ENCODE data around the gene LRRC47. TPM values are rescaled to one million over a fixed set of nuclear protein-coding genes. Genes with fewer than 3 reads are reported as not detected.

LRRC47 gene
- total RNA-seq: 32.1 TPM

GRCh38 chr1:3796215-3797061, at the start of gene LRRC47:
Gene LRRC47, minus strand, starts transcription at chr1:3796498. Its CDS starts 22 bp downstream, at chr1:3796476.

GRCh38 chr1:3772715-3773571, 23.4 kb downstream of the LRRC47 start, which contains the start of gene SMIM1:
Gene SMIM1, plus strand, starts transcription at chr1:3772749. Its CDS starts 2,625 bp downstream, at chr1:3775374.

GRCh38 chr1:3752400-3752945, 43.8 kb downstream of the LRRC47 start, which contains the start of gene CCDC27:
Gene CCDC27, plus strand, starts transcription at chr1:3752450. Its CDS starts 32 bp downstream, at chr1:3752482.

Small RNAs within 50 kb of the gene (small RNA-seq; reads per million reads assigned to genes)
- gene RF02197: not detected
- not detected for gene RN7SL574P

Other genes with a start within 250 kb of the LRRC47 start
- gene MEGF6, start 185.0 kb downstream of the LRRC47 start, total RNA-seq: 5.8 TPM
- gene TPRG1L, start 171.5 kb downstream of the LRRC47 start, total RNA-seq: 40.4 TPM
- gene WRAP73, start 146.4 kb downstream of the LRRC47 start, total RNA-seq: 11.1 TPM
- gene TP73, start 144.0 kb downstream of the LRRC47 start, total RNA-seq: 0.92 TPM
- gene CCDC27, start 44.0 kb downstream of the LRRC47 start, total RNA-seq: not detected
- 0.92 TPM for gene SMIM1, start 23.7 kb downstream of the LRRC47 start, total RNA-seq
- gene CEP104, start 60.7 kb upstream of the LRRC47 start, total RNA-seq: 24.9 TPM
- gene DFFB, start 61.0 kb upstream of the LRRC47 start, total RNA-seq: 6.5 TPM
- 25.6 TPM for gene C1orf174, start 103.8 kb upstream of the LRRC47 start, total RNA-seq